K562 (cell line): ENCODE measurements around the gene DPH7. TPM values are rescaled to one million over a fixed set of nuclear protein-coding genes. Genes with fewer than 3 reads are reported as not detected.

Experiments
- BRD9 ChIP-seq: fragments of 450-650 bp; IDR thresholded peaks from 2 replicates; pipeline ENCODE4 v1.6.1; 2018; ENCODE audit warnings: low read depth; ENCODE audit not compliant: partially characterized antibody
- ETV1 ChIP-seq: fragments of 450-650 bp; conservative IDR thresholded peaks from 2 replicates; pipeline ENCODE4 v1.6.1; 2016; ENCODE audit warnings: missing genetic modification characterization, control low read depth, low read depth, missing compliant biosample characterization
- FOXJ3 ChIP-seq: sonication (generic); formaldehyde crosslinking; IDR thresholded peaks from 2 replicates; pipeline ENCODE4 v1.4.0; 2020; ENCODE audit warnings: mild to moderate bottlenecking, missing genetic modification reagents
- HEY1 ChIP-seq: fragments of 250-450 bp; sonication (Bioruptor Pico); IDR thresholded peaks from 2 replicates; pipeline ENCODE4 v1.5.0; 2020; ENCODE audit warnings: mild to moderate bottlenecking, moderate library complexity, borderline replicate concordance
- POLR2G ChIP-seq: fragments of 200-400 bp; formaldehyde crosslinking; IDR thresholded peaks from 2 replicates; pipeline ENCODE4 v1.6.1; 2017; ENCODE audit warnings: low read depth, mild to moderate bottlenecking, antibody characterized with exemption, low read length, moderate library complexity
- ZKSCAN8 ChIP-seq: fragments of 200-800 bp; sonication (Bioruptor generic); IDR thresholded peaks from 2 replicates; pipeline ENCODE4 v1.6.1; 2016; ENCODE audit warnings: missing genetic modification characterization, missing compliant biosample characterization
- ZNF121 ChIP-seq: sonication (generic); formaldehyde crosslinking; conservative IDR thresholded peaks from 2 replicates; pipeline ENCODE4 v1.8.0; 2022; ENCODE audit warnings: missing genetic modification reagents
- ZNF778 ChIP-seq: fragments of 450-650 bp; formaldehyde crosslinking; IDR thresholded peaks from 2 replicates; pipeline ENCODE4 v1.4.0; 2020; ENCODE audit warnings: mild to moderate bottlenecking, moderate library complexity
- polyA plus RNA-seq, 8 experiments: library from polyadenylated mRNA; depleted of rRNA in 4 of 8; stranded (reverse) in 5 of 8; unstranded in 3 of 8; fragments of >200 nt; fragmentation: Nextera tagmentation in 2 of 8; fragmentation: Illumina TruSeq in 1 of 8; extraction: Ambion mirVana in 2 of 8; extraction: Trizol in 1 of 8; gene quantifications; 2 replicates each; pipeline versions ENCODE4 v1.2.1 to v1.2.3, GENCODE V29; 2011 to 2014; ENCODE audit warnings: inconsistent platforms in 1 of 8, missing spikeins in 1 of 8
- total RNA-seq, 7 experiments: library from RNA; depleted of rRNA in 6 of 7; stranded (reverse); fragments of >200 nt in 6 of 7; fragmentation: Illumina TruSeq in 2 of 7; extraction: Trizol in 2 of 7; gene quantifications; 2 replicates each; pipeline versions ENCODE4 v1.2.1 to v1.2.3, GENCODE V29; 2011 to 2021; ENCODE audit warnings: low replicate concordance in 1 of 7
- TF ChIP-seq, protein P1 (sequence below): fragments of 450-650 bp; IDR thresholded peaks from 2 replicates; pipeline ENCODE4 v1.7.0; 2016; ENCODE audit warnings: borderline replicate concordance

DPH7 gene
- total and polyA plus RNA-seq, 9 of the 15 experiments (the other 6 are each of a cell fraction or from before 2014, with no cell fraction given): 13.9 to 68.6 (median 41.3) TPM

DNA sequence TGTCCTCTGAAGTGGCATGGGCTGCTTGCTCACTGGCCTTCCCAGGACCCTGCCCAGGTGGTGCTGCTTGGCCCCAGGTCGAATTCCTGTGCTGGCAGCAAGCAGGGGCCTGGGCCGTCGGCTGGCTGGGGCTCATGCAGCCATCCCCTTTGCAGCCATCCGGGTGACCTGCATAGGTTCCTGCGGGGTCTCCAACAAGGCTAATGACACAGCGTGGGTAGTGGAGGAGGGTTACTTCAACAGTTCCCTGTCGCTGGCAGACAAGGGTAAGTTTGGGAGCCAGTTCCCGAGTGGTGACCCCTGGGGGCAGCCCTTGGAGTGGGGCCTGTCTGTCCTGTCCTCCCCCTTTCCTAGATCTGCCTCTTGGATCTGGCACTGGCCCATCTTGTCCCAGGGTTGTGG is 34.0 kb upstream of the DPH7 start (continued):
- TF ChIP-seq BRD9: no peak
- TF ChIP-seq ZNF121 (CRISPR knock-in tag): no peak
- TF ChIP-seq, protein P1, sequence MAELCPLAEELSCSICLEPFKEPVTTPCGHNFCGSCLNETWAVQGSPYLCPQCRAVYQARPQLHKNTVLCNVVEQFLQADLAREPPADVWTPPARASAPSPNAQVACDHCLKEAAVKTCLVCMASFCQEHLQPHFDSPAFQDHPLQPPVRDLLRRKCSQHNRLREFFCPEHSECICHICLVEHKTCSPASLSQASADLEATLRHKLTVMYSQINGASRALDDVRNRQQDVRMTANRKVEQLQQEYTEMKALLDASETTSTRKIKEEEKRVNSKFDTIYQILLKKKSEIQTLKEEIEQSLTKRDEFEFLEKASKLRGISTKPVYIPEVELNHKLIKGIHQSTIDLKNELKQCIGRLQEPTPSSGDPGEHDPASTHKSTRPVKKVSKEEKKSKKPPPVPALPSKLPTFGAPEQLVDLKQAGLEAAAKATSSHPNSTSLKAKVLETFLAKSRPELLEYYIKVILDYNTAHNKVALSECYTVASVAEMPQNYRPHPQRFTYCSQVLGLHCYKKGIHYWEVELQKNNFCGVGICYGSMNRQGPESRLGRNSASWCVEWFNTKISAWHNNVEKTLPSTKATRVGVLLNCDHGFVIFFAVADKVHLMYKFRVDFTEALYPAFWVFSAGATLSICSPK: no peak
- TF ChIP-seq ZNF778 (CRISPR knock-in tag): no peak
- TF ChIP-seq FOXJ3 (CRISPR knock-in tag): no peak
- no peak for TF ChIP-seq ZKSCAN8
- peak; percentile 64 for TF ChIP-seq POLR2G
- TF ChIP-seq HEY1 (CRISPR knock-in tag): no peak
- TF ChIP-seq ETV1 (tag): no peak
